Stimulated activated CD4-positive, alpha-beta T cell treated with anti-CD3 and anti-CD28 coated beads, Interleukin-2, amount 100 ng/mL, for 24 hours (primary cell): ENCODE data around the gene PRDM13.
"Not testable (repeated sequence)": the region's sequence is repeated elsewhere in the genome, so short reads cannot be mapped to it uniquely, and the experiment has no call there.

Experiments
- DNase-seq, 2 donors: peaks; one replicate each; pipeline ENCODE4 v3.0.0-alpha.2; 2020

The PRDM13 gene

GRCh38 chr6:99638358-99638757 lies 31.7 kb downstream of the PRDM13 start:
- not testable (repeated sequence) for DNase-seq

DNA sequence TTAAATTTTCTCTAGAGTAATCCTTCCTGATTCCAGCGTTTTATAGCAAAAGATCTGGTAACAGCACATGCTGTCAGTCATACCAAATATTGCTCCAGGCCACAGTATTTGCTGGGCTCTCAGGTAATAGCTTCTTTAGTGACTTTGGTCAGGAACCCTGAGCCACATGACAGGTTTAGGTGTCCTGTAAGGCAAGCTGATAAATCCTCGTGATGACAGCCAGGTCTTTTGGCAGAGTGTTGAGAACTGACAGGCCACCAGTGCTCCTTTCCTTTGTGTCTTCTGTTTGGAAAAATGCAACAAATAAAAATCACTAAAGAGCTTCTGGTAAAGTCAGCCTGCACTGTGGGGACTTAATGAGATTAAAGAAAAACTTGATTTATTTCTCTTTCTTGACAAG lies 34.6 kb downstream of the PRDM13 start:
- DNase-seq: no peak

DNA sequence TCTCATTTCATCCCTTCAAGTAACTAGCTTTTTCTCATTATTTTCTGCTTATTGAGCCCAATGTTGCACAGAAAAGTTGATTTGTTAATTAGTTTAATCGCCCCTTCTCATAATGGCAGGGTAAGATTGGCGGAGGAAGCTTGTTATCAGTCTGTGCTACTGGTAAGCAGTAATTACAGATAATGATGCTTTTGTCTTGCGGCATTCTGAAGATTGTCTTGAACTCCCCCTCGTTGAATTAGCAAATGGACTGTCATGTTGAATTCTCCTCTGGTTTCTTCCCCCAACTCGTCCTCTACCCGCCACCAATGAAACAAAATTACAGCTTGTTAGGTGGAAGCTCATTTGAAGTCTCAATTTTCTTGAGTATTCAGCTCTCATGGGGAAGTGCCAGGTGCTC lies 39.4 kb downstream of the PRDM13 start:
- no peak for DNase-seq

GRCh38 chr6:99650091-99650571 lies 43.5 kb downstream of the PRDM13 start:
- not testable (repeated sequence) for DNase-seq

DNA sequence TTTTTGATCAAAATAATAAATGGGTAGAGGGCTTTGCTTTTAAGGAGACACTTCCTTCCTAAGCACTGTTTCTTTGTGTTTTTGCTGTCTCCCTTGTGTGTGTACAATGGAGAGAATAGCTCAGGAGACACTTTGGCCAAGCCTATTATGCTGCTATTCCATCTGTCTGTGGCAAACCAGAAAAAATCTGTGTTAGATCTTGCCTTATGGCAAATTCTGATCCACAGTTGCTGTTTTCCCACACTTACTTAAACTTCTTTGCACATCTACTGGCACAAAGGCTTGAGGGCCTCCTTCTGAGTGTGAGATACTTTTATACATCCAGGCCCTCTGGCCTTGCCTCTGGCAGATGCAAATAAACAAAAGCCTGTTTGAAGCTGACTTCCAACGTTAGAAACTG lies 53.6 kb downstream of the PRDM13 start:
- no peak for DNase-seq

GRCh38 chr6:99661870-99662269 lies 55.2 kb downstream of the PRDM13 start:
- no peak for DNase-seq

- DNase-seq: no peak
Measured at GRCh38 chr6:99662616-99663015, 56.0 kb downstream of the PRDM13 start.
